Measurements from ENCODE around the gene NLGN3.

The NLGN3 gene

DNA sequence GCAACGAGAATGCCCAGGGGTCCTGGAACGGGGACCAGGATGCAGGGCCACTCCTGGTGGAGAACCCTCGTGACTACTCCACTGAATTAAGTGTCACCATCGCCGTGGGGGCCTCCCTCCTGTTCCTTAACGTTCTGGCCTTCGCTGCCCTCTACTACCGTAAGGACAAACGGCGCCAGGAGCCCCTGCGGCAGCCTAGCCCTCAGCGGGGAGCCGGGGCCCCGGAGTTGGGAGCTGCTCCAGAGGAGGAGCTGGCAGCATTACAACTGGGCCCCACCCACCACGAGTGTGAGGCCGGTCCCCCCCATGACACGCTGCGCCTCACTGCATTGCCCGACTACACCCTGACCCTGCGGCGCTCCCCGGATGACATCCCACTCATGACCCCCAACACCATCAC, 24.9 kb downstream of the NLGN3 start:
- no peaks in the 10 kb centered on the region for H3K9me3 ChIP-seq (ENCODE audit: insufficient read depth, low read depth, low read length)
- peaks cover 16% of the 10 kb centered on the region for H3K4me1 ChIP-seq (ENCODE audit: insufficient read depth, low read length, poor library complexity, severe bottlenecking)
- no peaks in the 10 kb centered on the region for H3K27me3 ChIP-seq (ENCODE audit: insufficient read depth, low read length, poor library complexity, severe bottlenecking)
- no peak for TF ChIP-seq EZH2phosphoT487 (IDR thresholded peaks at IDR 0.05; ENCODE audit: borderline replicate concordance)
- TF ChIP-seq, protein P1, sequence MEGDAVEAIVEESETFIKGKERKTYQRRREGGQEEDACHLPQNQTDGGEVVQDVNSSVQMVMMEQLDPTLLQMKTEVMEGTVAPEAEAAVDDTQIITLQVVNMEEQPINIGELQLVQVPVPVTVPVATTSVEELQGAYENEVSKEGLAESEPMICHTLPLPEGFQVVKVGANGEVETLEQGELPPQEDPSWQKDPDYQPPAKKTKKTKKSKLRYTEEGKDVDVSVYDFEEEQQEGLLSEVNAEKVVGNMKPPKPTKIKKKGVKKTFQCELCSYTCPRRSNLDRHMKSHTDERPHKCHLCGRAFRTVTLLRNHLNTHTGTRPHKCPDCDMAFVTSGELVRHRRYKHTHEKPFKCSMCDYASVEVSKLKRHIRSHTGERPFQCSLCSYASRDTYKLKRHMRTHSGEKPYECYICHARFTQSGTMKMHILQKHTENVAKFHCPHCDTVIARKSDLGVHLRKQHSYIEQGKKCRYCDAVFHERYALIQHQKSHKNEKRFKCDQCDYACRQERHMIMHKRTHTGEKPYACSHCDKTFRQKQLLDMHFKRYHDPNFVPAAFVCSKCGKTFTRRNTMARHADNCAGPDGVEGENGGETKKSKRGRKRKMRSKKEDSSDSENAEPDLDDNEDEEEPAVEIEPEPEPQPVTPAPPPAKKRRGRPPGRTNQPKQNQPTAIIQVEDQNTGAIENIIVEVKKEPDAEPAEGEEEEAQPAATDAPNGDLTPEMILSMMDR (conservative IDR thresholded peaks at IDR 0.05; ENCODE audit: low read length): no peak
- H3K9me2 ChIP-seq (replicated peaks; ENCODE audit: low read depth, low read length): no peaks in the 10 kb centered on the region
- H3K36me3 ChIP-seq (ENCODE audit: insufficient read depth, low read length): no peaks in the 10 kb centered on the region
- H3F3A ChIP-seq (ENCODE audit: low read depth): no peaks in the 10 kb centered on the region
- no peaks in the 10 kb centered on the region for H3K79me2 ChIP-seq (ENCODE audit: insufficient read depth, low read length)
- no peak overlapping the region for H3K4me2 ChIP-seq (ENCODE audit: low read depth, low read length, poor library complexity, severe bottlenecking)
- H2AFZ ChIP-seq (ENCODE audit: low read length): no peak overlapping the region
- H3K9ac ChIP-seq (ENCODE audit: low read depth, low read length, poor library complexity, severe bottlenecking): no peak overlapping the region
- no peak overlapping the region for H3K4me3 ChIP-seq (ENCODE audit: low read length, poor library complexity, severe bottlenecking)
- H4K20me1 ChIP-seq (ENCODE audit: insufficient read depth, low read length, poor library complexity, severe bottlenecking): no peaks in the 10 kb centered on the region

DNA sequence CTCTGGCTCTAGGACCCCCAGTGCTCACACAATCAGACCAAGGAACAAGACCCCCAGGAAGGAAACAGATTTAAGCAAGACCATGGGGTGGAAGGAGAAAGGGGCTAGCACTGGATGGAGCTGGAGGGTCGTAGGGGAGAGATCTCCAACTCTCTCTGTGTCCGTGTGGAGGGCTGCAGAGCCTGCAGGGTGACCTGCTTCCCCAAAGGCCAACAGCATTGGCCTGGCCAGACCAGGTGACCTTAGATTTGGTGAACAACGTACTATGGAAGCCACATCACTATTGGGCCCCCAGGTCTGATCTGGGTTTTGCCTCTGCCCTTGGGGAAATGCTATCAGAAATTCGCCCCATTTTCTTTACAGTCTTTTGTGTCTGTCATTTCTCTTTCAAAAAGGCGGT, 26.0 kb downstream of the NLGN3 start:
- Histone ChIP-seq H3F3A (ENCODE audit: low read depth) (no peaks in the 10 kb centered on the region), H3K4me2 (ENCODE audit: low read depth, low read length, poor library complexity, severe bottlenecking) (peak overlapping the region; percentile 50), H3K4me1 (ENCODE audit: insufficient read depth, low read length, poor library complexity, severe bottlenecking) (peaks cover 16% of the 10 kb centered on the region), H3K36me3 (ENCODE audit: insufficient read depth, low read length) (no peaks in the 10 kb centered on the region), H3K9ac (ENCODE audit: low read depth, low read length, poor library complexity, severe bottlenecking) (peak overlapping the region; percentile 60), H3K79me2 (ENCODE audit: insufficient read depth, low read length) (no peaks in the 10 kb centered on the region), H3K9me3 (ENCODE audit: insufficient read depth, low read depth, low read length) (no peaks in the 10 kb centered on the region), H3K4me3 (ENCODE audit: low read length, poor library complexity, severe bottlenecking) (no peak overlapping the region), H3K27me3 (ENCODE audit: insufficient read depth, low read length, poor library complexity, severe bottlenecking) (no peaks in the 10 kb centered on the region), H2AFZ (ENCODE audit: low read length) (no peak overlapping the region), H3K9me2 (replicated peaks; ENCODE audit: low read depth, low read length) (no peaks in the 10 kb centered on the region), H4K20me1 (ENCODE audit: insufficient read depth, low read length, poor library complexity, severe bottlenecking) (no peaks in the 10 kb centered on the region)
- no peak for TF ChIP-seq EZH2phosphoT487 (IDR thresholded peaks at IDR 0.05; ENCODE audit: borderline replicate concordance)
- TF ChIP-seq, protein P1 (conservative IDR thresholded peaks at IDR 0.05; ENCODE audit: low read length): no peak

DNA sequence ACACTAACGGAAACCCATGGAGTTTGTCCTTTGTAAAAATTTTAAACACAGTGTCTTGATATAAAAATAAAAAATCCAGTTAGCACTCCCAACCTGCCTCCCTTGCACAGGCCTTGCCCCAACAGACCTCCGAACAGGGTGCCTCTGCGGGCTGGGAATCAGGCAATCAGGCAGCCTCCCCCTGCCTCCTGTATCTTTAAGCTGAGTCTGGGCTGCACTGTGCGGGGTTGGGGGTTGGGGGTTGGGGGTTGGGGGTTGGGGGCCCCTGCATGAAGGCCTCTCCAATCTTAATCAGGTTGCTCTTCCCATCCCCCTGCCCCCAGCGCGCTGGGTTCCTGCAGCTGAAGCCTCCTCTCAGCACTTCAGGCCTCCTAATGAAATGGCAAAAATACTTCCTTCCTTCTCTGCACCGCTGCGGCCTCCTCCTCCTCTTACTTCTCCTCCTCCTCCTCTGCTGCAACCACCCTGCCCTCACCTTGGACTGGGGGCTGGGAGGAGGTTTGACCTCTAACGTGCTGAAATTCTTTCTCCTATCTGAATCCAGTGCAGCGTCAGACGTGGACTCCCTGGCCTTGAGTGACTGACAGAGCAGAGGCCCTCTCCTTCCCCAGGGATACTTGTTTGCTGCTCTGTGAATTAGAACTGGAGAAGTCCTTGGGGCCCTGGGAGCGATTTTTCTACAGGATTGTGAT, 26.6 kb downstream of the NLGN3 start:
- no peaks in the 10 kb centered on the region for H3K9me2 ChIP-seq (replicated peaks; ENCODE audit: low read depth, low read length)
- H3K79me2 ChIP-seq (ENCODE audit: insufficient read depth, low read length): no peaks in the 10 kb centered on the region
- H3K4me2 ChIP-seq (ENCODE audit: low read depth, low read length, poor library complexity, severe bottlenecking): peak overlapping the region; percentile 59
- H4K20me1 ChIP-seq (ENCODE audit: insufficient read depth, low read length, poor library complexity, severe bottlenecking): no peaks in the 10 kb centered on the region
- peak overlapping the region; percentile 59; the same call in 1 of the 2 replicates for H2AFZ ChIP-seq (ENCODE audit: low read length)
- H3K4me3 ChIP-seq (ENCODE audit: low read length, poor library complexity, severe bottlenecking): peak overlapping the region; percentile 52
- TF ChIP-seq, protein P1 (conservative IDR thresholded peaks at IDR 0.05; ENCODE audit: low read length): no peak
- no peak for TF ChIP-seq EZH2phosphoT487 (IDR thresholded peaks at IDR 0.05; ENCODE audit: borderline replicate concordance)
- H3K27me3 ChIP-seq (ENCODE audit: insufficient read depth, low read length, poor library complexity, severe bottlenecking): no peaks in the 10 kb centered on the region
- H3K9ac ChIP-seq (ENCODE audit: low read depth, low read length, poor library complexity, severe bottlenecking): peak overlapping the region; percentile 65
- no peaks in the 10 kb centered on the region for H3K9me3 ChIP-seq (ENCODE audit: insufficient read depth, low read depth, low read length)
- H3F3A ChIP-seq (ENCODE audit: low read depth): no peaks in the 10 kb centered on the region
- H3K4me1 ChIP-seq (ENCODE audit: insufficient read depth, low read length, poor library complexity, severe bottlenecking): peaks cover 16% of the 10 kb centered on the region
- H3K36me3 ChIP-seq (ENCODE audit: insufficient read depth, low read length): no peaks in the 10 kb centered on the region
